Ovary (tissue), 9 donors: Measurements from ENCODE around the gene PNLIPRP3. TPM values are rescaled to one million over a fixed set of nuclear protein-coding genes. Genes with fewer than 3 reads are reported as not detected.

Experiments
- DNase-seq, 5 donors: peaks; one replicate each; pipeline ENCODE4 v3.0.0-alpha.2; 2019 to 2020
- H3K27ac ChIP-seq, 2 donors: fragments of 200-600 bp; one replicate each; pipeline versions ENCODE4 v1.5.1 to v1.8.0; 2019 to 2022
- H3K27me3 ChIP-seq: fragments of 200-600 bp; one replicate; pipeline ENCODE4 v1.8.0; 2022
- H3K36me3 ChIP-seq: fragments of 200-600 bp; sonication (generic); one replicate; pipeline ENCODE4 v1.5.1; 2019
- H3K4me1 ChIP-seq: one replicate; pipeline ENCODE4 v1.8.1; 2013; ENCODE audit warnings: mild to moderate bottlenecking, moderate library complexity; ENCODE audit not compliant: insufficient read depth
- H3K4me3 ChIP-seq: fragments of 200-600 bp; sonication (generic); one replicate; pipeline ENCODE4 v1.5.1; 2017
- H3K9me3 ChIP-seq, 2 donors: fragments of 200-600 bp in 1 of 2; sonication (generic) in 1 of 2; one replicate each; pipeline versions ENCODE4 v1.5.1 to v1.8.1; 2013 to 2019; ENCODE audit warnings: mild to moderate bottlenecking in 1 of 2, moderate library complexity in 1 of 2
- CTCF ChIP-seq, 3 donors: fragments of 450-650 bp in 2 of 3; fragments of 200-600 bp in 1 of 3; IDR thresholded peaks; one replicate each; pipeline versions ENCODE4 v1.5.1 to v1.8.0; 2016 to 2022; ENCODE audit warnings: antibody characterized with exemption in 3 of 3, mild to moderate bottlenecking in 1 of 3
- EP300 ChIP-seq: sonication (generic); formaldehyde crosslinking; IDR thresholded peaks from one replicate; pipeline ENCODE4 v1.6.1; 2017; ENCODE audit warnings: antibody characterized with exemption
- POLR2A ChIP-seq: fragments of 450-650 bp; IDR thresholded peaks from one replicate; pipeline ENCODE4 v1.6.1; 2017; ENCODE audit warnings: antibody characterized with exemption, mild to moderate bottlenecking, moderate library complexity
- WGBS, 3 donors: extraction: QIAGEN DNeasy Blood & Tissue Kit in 1 of 3; methylation state at CpG; one replicate each; pipeline versions ENCODE4 v1.1.5 to v1.1.7; 2013 to 2017; 5-methylcytosine and 5-hydroxymethylcytosine counted together
- intact Hi-C, 4 donors: fragments of 100-400 bp; cut with DNase I; formaldehyde crosslinking; loops; one replicate each; pipeline versions ENCODE4 v1.11.0 to v1.15.1; 2022 to 2023
- polyA plus RNA-seq, 2 donors: library from polyadenylated mRNA; stranded (reverse); fragments of 200-250 nt in 1 of 2; fragments of 350-450 nt in 1 of 2; fragmentation: Illumina TruSeq in 1 of 2; extraction: RNeasy Lipid Tissue Mini Kit (QIAGEN cat#74804) in 1 of 2; gene quantifications; one replicate each; pipeline ENCODE4 v1.2.3, GENCODE V29; 2013 to 2014
- total RNA-seq, 7 donors: library from RNA; depleted of rRNA in 2 of 7; stranded (reverse); fragments of >200 nt in 2 of 7; fragmentation: NEBNext Ultra II Directional in 3 of 7; extraction: Animal tissue kit (Norgen Biotek cat#: 25700) in 3 of 7; gene quantifications; one replicate each; pipeline versions ENCODE4 v1.1.0 to v1.2.4, GENCODE V29; 2016 to 2023
- donor health status: DM: no; HTN: no; CAD: no; lungs with moderate emphysema.
- donor health status: DM: no; HTN: no; CAD: no.
- donor health status: Bipolar disorder and iron deficiency.
- donor health status: DM: yes; HTN: yes; CAD: no.
- donor health status: DM: no; HTN: no; CAD: no.
- donor health status: DM: yes; HTN: yes; CAD: no.

Gene PNLIPRP3
- total and polyA plus RNA-seq, 9 donors, result not detected

- Histone ChIP-seq H3K27me3 (no peaks in the 10 kb centered on the region), H3K9me3 (no peaks in the 10 kb centered on the region), H3K4me1 (no peaks in the 10 kb centered on the region), H3K36me3 (no peaks in the 10 kb centered on the region), H3K27ac (no peak overlapping the region), H3K4me3 (no peak overlapping the region)
- WGBS, 3 donors, result 65 to 76% (median 75%) methylated on average over 4 of the region's 4 CpGs
- intact Hi-C loops, result no loop called here
- TF ChIP-seq EP300 (no peak), CTCF (IDR thresholded peaks at IDR 0.05) (no peak), POLR2A (no peak)
- DNase-seq, result no peak
These were observed 1.8 kb downstream of the PNLIPRP3 start for GRCh38 chr10:116429288-116429977.

- TF ChIP-seq POLR2A (no peak), EP300 (no peak), CTCF (IDR thresholded peaks at IDR 0.05) (no peak)
These were observed 2.6 kb downstream of the PNLIPRP3 start for GRCh38 chr10:116430288-116430687.

GRCh38 chr10:116431598-116431997 lies 4.0 kb downstream of the PNLIPRP3 start:
- Histone ChIP-seq H3K27me3 (no peaks in the 10 kb centered on the region), H3K4me1 (no peaks in the 10 kb centered on the region), H3K9me3 (no peaks in the 10 kb centered on the region), H3K36me3 (no peaks in the 10 kb centered on the region), H3K27ac (no peak overlapping the region), H3K4me3 (no peak overlapping the region)
- intact Hi-C loops, result no loop called here
- WGBS, 3 donors, result 62 to 72% (median 70%) methylated on average over 2 of the region's 2 CpGs
- no peak for TF ChIP-seq CTCF (IDR thresholded peaks at IDR 0.05)
- TF ChIP-seq EP300, result no peak
- no peak for TF ChIP-seq POLR2A
- DNase-seq, result no peak

More at GRCh38 chr10:116430288-116430687, 2.6 kb downstream of the PNLIPRP3 start:
- 75 to 89% (median 88%) methylated on average over 1 of the region's 1 CpG for WGBS, 3 donors
- no peak for DNase-seq
- intact Hi-C loops, result no loop called here
- no peak overlapping the region for H3K4me3 ChIP-seq
- no peaks in the 10 kb centered on the region for H3K9me3 ChIP-seq
- no peaks in the 10 kb centered on the region for H3K4me1 ChIP-seq
- H3K27me3 ChIP-seq, result no peaks in the 10 kb centered on the region
- H3K27ac ChIP-seq, result no peak overlapping the region
- no peaks in the 10 kb centered on the region for H3K36me3 ChIP-seq

GRCh38 chr10:116437076-116437692 lies 9.5 kb downstream of the PNLIPRP3 start:
- 88 to 91% (median 91%) methylated on average over 1 of the region's 1 CpG for WGBS, 3 donors
- DNase-seq, result no peak
- H3K9me3 ChIP-seq, result no peaks in the 10 kb centered on the region
- no peak overlapping the region for H3K27ac ChIP-seq
- no peak overlapping the region for H3K4me3 ChIP-seq
- H3K36me3 ChIP-seq, result no peaks in the 10 kb centered on the region
- H3K4me1 ChIP-seq, result no peaks in the 10 kb centered on the region
- no peaks in the 10 kb centered on the region for H3K27me3 ChIP-seq
- no peak for TF ChIP-seq EP300
- TF ChIP-seq POLR2A, result no peak
- TF ChIP-seq CTCF (IDR thresholded peaks at IDR 0.05), result no peak
- intact Hi-C loops, result no loop called here
